Measurements from ENCODE around the gene MMP2. TPM values are rescaled to one million over a fixed set of nuclear protein-coding genes. Genes with fewer than 3 reads are reported as not detected.

Gene MMP2
- total and polyA plus RNA-seq, 2 of the 13 experiments (the other 11 are each of a cell fraction or from before 2014, with no cell fraction given): 0.31 to 1.3 TPM

DNA sequence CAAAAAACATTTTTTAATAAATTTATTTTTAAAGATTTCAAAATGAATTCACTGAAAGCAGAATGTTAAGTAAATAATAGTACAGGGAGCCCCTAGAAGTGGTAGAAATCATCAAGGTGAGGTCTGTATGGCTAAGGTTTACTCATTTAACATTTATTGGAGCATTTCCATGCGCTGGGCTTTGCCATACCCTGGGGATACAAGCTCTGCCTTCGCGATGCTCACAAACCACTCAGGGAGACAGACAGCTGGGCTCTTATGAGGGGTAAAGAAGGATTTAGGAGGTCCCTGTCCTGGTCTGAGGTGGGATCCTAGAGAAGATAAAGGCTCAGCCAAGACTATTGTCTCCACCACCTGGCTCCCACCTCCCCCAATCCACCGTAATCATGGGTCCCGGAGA is 18.6 kb downstream of the MMP2 start:
- ChIA-PET CTCF (ENCODE audit: low intra/inter-chr PET ratio, low total read pairs) (no interaction called here), POLR2A (no interaction called here)
- Histone ChIP-seq H3K79me2 (ENCODE audit: insufficient read depth, low read length) (no peaks in the 10 kb centered on the region), H3K36me3 (replicated peaks in 1 of 2; ENCODE audit: control insufficient read depth in 1 of 2, insufficient read depth in 2 of 2, low read length in 2 of 2) (no peaks in the 10 kb centered on the region), H3K4me3 (replicated peaks in 1 of 3; ENCODE audit: insufficient read depth in 1 of 3, low read depth in 2 of 3, low read length in 3 of 3) (no peak overlapping the region), H3K4me1 (ENCODE audit: insufficient read depth, low read length) (peaks cover 48% of the 10 kb centered on the region), H3K4me2 (ENCODE audit: low read depth, low read length) (no peak overlapping the region), H4K20me1 (ENCODE audit: insufficient read depth, low read length) (no peaks in the 10 kb centered on the region), H2AFZ (ENCODE audit: low read length) (no peak overlapping the region), H3K27ac (ENCODE audit: extremely low read length, insufficient read depth, low read length) (no peak overlapping the region), H3K9me3 (ENCODE audit: low read length) (no peaks in the 10 kb centered on the region), H3K27me3 (ENCODE audit: control insufficient read depth in 1 of 2, insufficient read depth in 2 of 2, low read length in 2 of 2) (no peaks in the 10 kb centered on the region), H3K9ac (ENCODE audit: insufficient read depth, low read depth, low read length) (no peak overlapping the region)
- FAIRE-seq: no peak
- TF ChIP-seq SMYD3 (CRISPR knock-in tag; IDR thresholded peaks at IDR 0.05) (no peak), MED8 (CRISPR knock-in tag; IDR thresholded peaks at IDR 0.05; ENCODE audit: insufficient replicate concordance) (no peak), ZNF44 (CRISPR knock-in tag; IDR thresholded peaks at IDR 0.05) (no peak)
- TF ChIP-seq, protein P1, sequence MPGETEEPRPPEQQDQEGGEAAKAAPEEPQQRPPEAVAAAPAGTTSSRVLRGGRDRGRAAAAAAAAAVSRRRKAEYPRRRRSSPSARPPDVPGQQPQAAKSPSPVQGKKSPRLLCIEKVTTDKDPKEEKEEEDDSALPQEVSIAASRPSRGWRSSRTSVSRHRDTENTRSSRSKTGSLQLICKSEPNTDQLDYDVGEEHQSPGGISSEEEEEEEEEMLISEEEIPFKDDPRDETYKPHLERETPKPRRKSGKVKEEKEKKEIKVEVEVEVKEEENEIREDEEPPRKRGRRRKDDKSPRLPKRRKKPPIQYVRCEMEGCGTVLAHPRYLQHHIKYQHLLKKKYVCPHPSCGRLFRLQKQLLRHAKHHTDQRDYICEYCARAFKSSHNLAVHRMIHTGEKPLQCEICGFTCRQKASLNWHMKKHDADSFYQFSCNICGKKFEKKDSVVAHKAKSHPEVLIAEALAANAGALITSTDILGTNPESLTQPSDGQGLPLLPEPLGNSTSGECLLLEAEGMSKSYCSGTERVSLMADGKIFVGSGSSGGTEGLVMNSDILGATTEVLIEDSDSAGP (CRISPR knock-in tag; IDR thresholded peaks at IDR 0.05; ENCODE audit: borderline replicate concordance): no peak
- TF ChIP-seq, protein P2, sequence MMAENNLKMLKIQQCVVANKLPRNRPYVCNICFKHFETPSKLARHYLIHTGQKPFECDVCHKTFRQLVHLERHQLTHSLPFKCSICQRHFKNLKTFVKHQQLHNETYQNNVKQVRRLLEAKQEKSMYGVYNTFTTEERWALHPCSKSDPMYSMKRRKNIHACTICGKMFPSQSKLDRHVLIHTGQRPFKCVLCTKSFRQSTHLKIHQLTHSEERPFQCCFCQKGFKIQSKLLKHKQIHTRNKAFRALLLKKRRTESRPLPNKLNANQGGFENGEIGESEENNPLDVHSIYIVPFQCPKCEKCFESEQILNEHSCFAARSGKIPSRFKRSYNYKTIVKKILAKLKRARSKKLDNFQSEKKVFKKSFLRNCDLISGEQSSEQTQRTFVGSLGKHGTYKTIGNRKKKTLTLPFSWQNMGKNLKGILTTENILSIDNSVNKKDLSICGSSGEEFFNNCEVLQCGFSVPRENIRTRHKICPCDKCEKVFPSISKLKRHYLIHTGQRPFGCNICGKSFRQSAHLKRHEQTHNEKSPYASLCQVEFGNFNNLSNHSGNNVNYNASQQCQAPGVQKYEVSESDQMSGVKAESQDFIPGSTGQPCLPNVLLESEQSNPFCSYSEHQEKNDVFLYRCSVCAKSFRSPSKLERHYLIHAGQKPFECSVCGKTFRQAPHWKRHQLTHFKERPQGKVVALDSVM (CRISPR knock-in tag; IDR thresholded peaks at IDR 0.05): no peak
- 81% methylated on average over 5 of the region's 5 CpGs for WGBS (ENCODE audit: low lambda C conversion rate)
- BruUV-seq (replicated peaks): no TSS peak
- DNase-seq (ENCODE audit: low spot score): no peak
- intact Hi-C loops (cut with micrococcal nuclease; ENCODE audit: unreplicated experiment): no loop called here
- no peak for ATAC-seq
- in situ Hi-C loops (cut with HindIII; ENCODE audit: extremely low pct_ligation_motif_present, low pct_unique_long_range_greater_than_20kb): loop anchor here (5.0 kb wide), 1 partner anchor 140 kb away; no protein-coding TSS in a partner anchor

All from HepG2 (cell line).